ENCODE measurements around the gene ABRACL. TPM values are rescaled to one million over a fixed set of nuclear protein-coding genes. Genes with fewer than 3 reads are reported as not detected.

ABRACL gene
- total RNA-seq, 4 donors from 2014 or later = 4.6 to 10.1 (median 7.1) TPM

GRCh38 chr6:139060332-139060731, 31.8 kb downstream of the ABRACL start:
- Histone ChIP-seq H3K27me3 (no peaks in the 10 kb centered on the region), H3K36me3 (no peaks in the 10 kb centered on the region), H3K9me3 (no peaks in the 10 kb centered on the region), H3K4me1 (no peaks in the 10 kb centered on the region), H3K4me3 (no peak overlapping the region), H3K27ac (replicated peaks in 1 of 4) (no peak overlapping the region)
- TF ChIP-seq CTCF (IDR thresholded peaks at IDR 0.05) (no peak), POLR2AphosphoS5 (IDR thresholded peaks at IDR 0.05) (no peak), EP300 (IDR thresholded peaks at IDR 0.05) (no peak), POLR2A (IDR thresholded peaks at IDR 0.05; ENCODE audit: low read depth) (no peak)
- DNase-seq (ENCODE audit: extremely low spot score) = no peak
- intact Hi-C loops (cut with DNase I) = no loop called here

GRCh38 chr6:139062932-139063646, 34.5 kb downstream of the ABRACL start:
- TF ChIP-seq POLR2AphosphoS5 (IDR thresholded peaks at IDR 0.05) (no peak), CTCF (IDR thresholded peaks at IDR 0.05) (no peak), EP300 (IDR thresholded peaks at IDR 0.05) (no peak), POLR2A (IDR thresholded peaks at IDR 0.05; ENCODE audit: low read depth) (no peak)
- H3K27ac ChIP-seq (replicated peaks in 1 of 4) = no peak overlapping the region
- DNase-seq (ENCODE audit: extremely low spot score) = no peak
- no peaks in the 10 kb centered on the region for H3K36me3 ChIP-seq
- H3K4me3 ChIP-seq = no peak overlapping the region
- peaks cover 0 to 3% (median 0%) of the 10 kb centered on the region in 4 donors for H3K4me1 ChIP-seq
- H3K9me3 ChIP-seq = no peaks in the 10 kb centered on the region
- H3K27me3 ChIP-seq = no peaks in the 10 kb centered on the region
- WGBS = 88% methylated on average over 1 of the region's 1 CpG
- intact Hi-C loops (cut with DNase I) = no loop called here

GRCh38 chr6:139064981-139065665, 36.6 kb downstream of the ABRACL start:
- no peaks in the 10 kb centered on the region for H3K9me3 ChIP-seq
- DNase-seq (ENCODE audit: extremely low spot score) = no peak
- peaks cover 0 to 3% (median 0%) of the 10 kb centered on the region in 4 donors for H3K4me1 ChIP-seq
- WGBS = 58% methylated on average over 7 of the region's 7 CpGs
- no peaks in the 10 kb centered on the region for H3K27me3 ChIP-seq
- intact Hi-C loops (cut with DNase I) = no loop called here
- H3K27ac ChIP-seq (replicated peaks in 1 of 4) = no peak overlapping the region
- no peaks in the 10 kb centered on the region for H3K36me3 ChIP-seq
- H3K4me3 ChIP-seq = no peak overlapping the region
- TF ChIP-seq POLR2AphosphoS5 (IDR thresholded peaks at IDR 0.05) (no peak), EP300 (IDR thresholded peaks at IDR 0.05) (no peak), CTCF (IDR thresholded peaks at IDR 0.05) (no peak), POLR2A (IDR thresholded peaks at IDR 0.05; ENCODE audit: low read depth) (no peak)

GRCh38 chr6:139066080-139066479, 37.5 kb downstream of the ABRACL start:
- DNase-seq (ENCODE audit: extremely low spot score) = no peak
- Histone ChIP-seq H3K9me3 (no peaks in the 10 kb centered on the region), H3K27ac (replicated peaks in 1 of 4) (no peak overlapping the region), H3K4me1 (peaks cover 0 to 3% (median 0%) of the 10 kb centered on the region in 4 donors), H3K27me3 (no peaks in the 10 kb centered on the region), H3K4me3 (no peak overlapping the region), H3K36me3 (no peaks in the 10 kb centered on the region)
- WGBS = 64% methylated on average over 1 of the region's 2 CpGs
- TF ChIP-seq POLR2AphosphoS5 (IDR thresholded peaks at IDR 0.05) (no peak), EP300 (IDR thresholded peaks at IDR 0.05) (no peak)
- intact Hi-C loops (cut with DNase I) = no loop called here

GRCh38 chr6:139068846-139069245, 40.3 kb downstream of the ABRACL start:
- Histone ChIP-seq H3K4me1 (peaks cover 0 to 3% (median 0%) of the 10 kb centered on the region in 4 donors), H3K9me3 (no peaks in the 10 kb centered on the region), H3K36me3 (no peaks in the 10 kb centered on the region), H3K27me3 (no peaks in the 10 kb centered on the region), H3K27ac (replicated peaks in 1 of 4) (no peak overlapping the region), H3K4me3 (no peak overlapping the region)
- TF ChIP-seq CTCF (IDR thresholded peaks at IDR 0.05) (no peak), POLR2AphosphoS5 (IDR thresholded peaks at IDR 0.05) (no peak), EP300 (IDR thresholded peaks at IDR 0.05) (no peak), POLR2A (IDR thresholded peaks at IDR 0.05; ENCODE audit: low read depth) (no peak)
- WGBS = 78% methylated on average over 2 of the region's 2 CpGs
- DNase-seq (ENCODE audit: extremely low spot score) = no peak
- intact Hi-C loops (cut with DNase I) = no loop called here

Data from esophagus muscularis mucosa (tissue), 4 donors.